Smooth muscle cell (in vitro differentiated cells): Measurements from ENCODE around the gene MAMDC4. TPM values are rescaled to one million over a fixed set of nuclear protein-coding genes. Genes with fewer than 3 reads are reported as not detected.

ENCODE experiments used
- DNase-seq: peaks from one replicate; lab custom pipeline; 2025; ENCODE audit not compliant: unreplicated experiment; lab: John Stamatoyannopoulos, UW
- H2AFZ ChIP-seq: fragments of 200-600 bp; sonication (generic); 2 replicates; pipeline ENCODE4 v1.6.0; 2016; ENCODE audit warnings: antibody characterized with exemption, low read depth, mild to moderate bottlenecking
- H3F3A ChIP-seq: fragments of 200-600 bp; sonication (generic); 2 replicates; pipeline ENCODE4 v1.6.0; 2017; ENCODE audit warnings: antibody characterized with exemption, low read depth
- H3K27ac ChIP-seq: fragments of 200-600 bp; sonication (generic); 2 replicates; pipeline ENCODE4 v1.5.1; 2016; ENCODE audit warnings: low read depth, mild to moderate bottlenecking
- H3K27me3 ChIP-seq: fragments of 200-600 bp; sonication (generic); 2 replicates; pipeline ENCODE4 v1.6.1; 2016; ENCODE audit warnings: low read depth, mild to moderate bottlenecking
- H3K36me3 ChIP-seq: fragments of 200-600 bp; sonication (generic); 2 replicates; pipeline ENCODE4 v1.5.1; 2016; ENCODE audit warnings: low read depth
- H3K4me1 ChIP-seq: fragments of 200-600 bp; sonication (generic); 2 replicates; pipeline ENCODE4 v1.5.1; 2016; ENCODE audit warnings: low read depth
- H3K4me2 ChIP-seq: fragments of 200-600 bp; sonication (generic); 2 replicates; pipeline ENCODE4 v1.6.0; 2016; ENCODE audit warnings: mild to moderate bottlenecking
- H3K4me3 ChIP-seq: fragments of 200-600 bp; sonication (generic); 2 replicates; pipeline ENCODE4 v1.5.1; 2016; ENCODE audit warnings: mild to moderate bottlenecking
- H3K79me2 ChIP-seq: fragments of 200-600 bp; sonication (generic); 2 replicates; pipeline ENCODE4 v1.6.0; 2016; ENCODE audit warnings: low read depth, mild to moderate bottlenecking
- H3K9ac ChIP-seq: fragments of 200-600 bp; sonication (generic); 2 replicates; pipeline ENCODE4 v1.6.0; 2016; ENCODE audit warnings: low read depth
- H3K9me3 ChIP-seq: fragments of 200-600 bp; sonication (generic); replicated peaks from 2 replicates; pipeline ENCODE4 v1.5.1; 2016; ENCODE audit warnings: low read depth
- H4K20me1 ChIP-seq: fragments of 200-600 bp; sonication (generic); 2 replicates; pipeline ENCODE4 v1.6.0; 2016; ENCODE audit warnings: low read depth
- CTCF ChIP-seq: fragments of 200-600 bp; sonication (generic); IDR thresholded peaks from 2 replicates; pipeline ENCODE4 v1.5.1; 2017; ENCODE audit warnings: borderline replicate concordance, mild to moderate bottlenecking, antibody characterized with exemption; ENCODE audit not compliant: insufficient read depth, poor library complexity, severe bottlenecking
- WGBS: methylation state at CpG from one replicate; pipeline ENCODE4 v1.1.7; 2016; ENCODE audit warnings: low lambda C conversion rate; 5-methylcytosine and 5-hydroxymethylcytosine counted together
- polyA plus RNA-seq: library from polyadenylated mRNA; unstranded; fragments of >200 nt; fragmentation: Nextera tagmentation; extraction: Ambion mirVana; gene quantifications from 2 replicates; pipeline ENCODE4 v1.2.1, GENCODE V29; 2016
- total RNA-seq: library from RNA; depleted of rRNA; stranded (reverse); fragments of >200 nt; gene quantifications from 2 replicates; pipeline ENCODE4 v1.2.3, GENCODE V29; 2014

MAMDC4 gene
- total and polyA plus RNA-seq, 2 experiments from 2014 or later: 3.8 to 7.5 TPM

GRCh38 chr9:136829412-136829811, 22.7 kb upstream of the MAMDC4 start:
- Histone ChIP-seq H3K4me2 (no peak overlapping the region), H3K36me3 (no peaks in the 10 kb centered on the region), H2AFZ (no peak overlapping the region), H3K9me3 (no peaks in the 10 kb centered on the region), H3F3A (peaks cover 5% of the 10 kb centered on the region), H3K27ac (no peak overlapping the region), H3K79me2 (no peaks in the 10 kb centered on the region), H3K9ac (no peak overlapping the region), H4K20me1 (peaks cover 22% of the 10 kb centered on the region), H3K4me1 (no peaks in the 10 kb centered on the region), H3K4me3 (no peak overlapping the region), H3K27me3 (no peaks in the 10 kb centered on the region)
- 97% methylated on average over 14 of the region's 14 CpGs for WGBS
- no peak for TF ChIP-seq CTCF
- no peak for DNase-seq

GRCh38 chr9:136829981-136830885, 21.9 kb upstream of the MAMDC4 start:
- peaks cover 5% of the 10 kb centered on the region for H3F3A ChIP-seq
- DNase-seq: no peak
- no peak overlapping the region for H2AFZ ChIP-seq
- no peak overlapping the region for H3K4me2 ChIP-seq
- H3K36me3 ChIP-seq: no peaks in the 10 kb centered on the region
- no peak overlapping the region for H3K27ac ChIP-seq
- TF ChIP-seq CTCF: no peak
- H3K27me3 ChIP-seq: no peaks in the 10 kb centered on the region
- no peaks in the 10 kb centered on the region for H3K79me2 ChIP-seq
- 95% methylated on average over 41 of the region's 41 CpGs for WGBS
- no peaks in the 10 kb centered on the region for H3K9me3 ChIP-seq
- H3K4me3 ChIP-seq: no peak overlapping the region
- H3K9ac ChIP-seq: no peak overlapping the region
- H4K20me1 ChIP-seq: peaks cover 15% of the 10 kb centered on the region
- H3K4me1 ChIP-seq: no peaks in the 10 kb centered on the region

GRCh38 chr9:136831002-136831719, 21.0 kb upstream of the MAMDC4 start:
- Histone ChIP-seq H3K27ac (no peak overlapping the region), H3F3A (peaks cover 8% of the 10 kb centered on the region), H3K36me3 (no peaks in the 10 kb centered on the region), H3K79me2 (no peaks in the 10 kb centered on the region), H2AFZ (no peak overlapping the region), H3K27me3 (no peaks in the 10 kb centered on the region), H3K4me2 (no peak overlapping the region), H4K20me1 (peaks cover 11% of the 10 kb centered on the region), H3K9ac (no peak overlapping the region), H3K9me3 (no peaks in the 10 kb centered on the region), H3K4me1 (no peaks in the 10 kb centered on the region), H3K4me3 (no peak overlapping the region)
- TF ChIP-seq CTCF: no peak
- 96% methylated on average over 28 of the region's 30 CpGs for WGBS
- DNase-seq: no peak
